Astrocyte (in vitro differentiated cells and primary cell): ENCODE data around the gene IGSF22. TPM values are rescaled to one million over a fixed set of nuclear protein-coding genes. Genes with fewer than 3 reads are reported as not detected.

ENCODE experiments used
- DNase-seq: peaks from one replicate; pipeline ENCODE4 v3.0.0-alpha.2; 2010; ENCODE audit warnings: low read depth
- FAIRE-seq: peaks from 2 replicates; lab custom pipeline; 2011; peaks lifted over from hg19 to GRCh38; lab: Jason Lieb, UNC
- H2AFZ ChIP-seq: 2 replicates; pipeline ENCODE4 v1.6.0; 2012; ENCODE audit warnings: low read depth, low read length, inconsistent platforms
- H3K27ac ChIP-seq: 2 replicates; pipeline ENCODE4 v1.5.1; 2011; ENCODE audit warnings: low read depth, low read length, inconsistent platforms
- H3K27me3 ChIP-seq: 2 replicates; pipeline ENCODE4 v1.6.0; 2011; ENCODE audit warnings: low read length, inconsistent platforms; ENCODE audit not compliant: insufficient read depth
- H3K36me3 ChIP-seq: 2 replicates; pipeline ENCODE4 v1.5.1; 2011; ENCODE audit warnings: low read length, inconsistent platforms; ENCODE audit not compliant: insufficient read depth
- H3K4me1 ChIP-seq: 2 replicates; pipeline ENCODE4 v1.5.1; 2011; ENCODE audit warnings: low read length, inconsistent platforms; ENCODE audit not compliant: insufficient read depth
- H3K4me2 ChIP-seq: 2 replicates; pipeline ENCODE4 v1.6.0; 2012; ENCODE audit warnings: low read length, inconsistent platforms
- H3K4me3 ChIP-seq: 2 replicates; pipeline ENCODE4 v1.5.1; 2011; ENCODE audit warnings: low read depth, mild to moderate bottlenecking, low read length, inconsistent platforms; ENCODE audit not compliant: insufficient read depth
- H3K79me2 ChIP-seq: 2 replicates; pipeline ENCODE4 v1.6.0; 2012; ENCODE audit warnings: mild to moderate bottlenecking, low read length, inconsistent platforms; ENCODE audit not compliant: insufficient read depth
- H3K9ac ChIP-seq: 2 replicates; pipeline ENCODE4 v1.6.0; 2012; ENCODE audit warnings: mild to moderate bottlenecking, low read length, inconsistent platforms
- H3K9me3 ChIP-seq: 2 replicates; pipeline ENCODE4 v1.5.1; 2012; ENCODE audit warnings: low read depth, mild to moderate bottlenecking, low read length, inconsistent platforms; ENCODE audit not compliant: insufficient read depth
- H4K20me1 ChIP-seq: 2 replicates; pipeline ENCODE4 v1.6.0; 2012; ENCODE audit warnings: low read length, inconsistent platforms; ENCODE audit not compliant: insufficient read depth
- H3K27ac Mint-ChIP-seq: one replicate; pipeline ENCODE4 v1.8.0; 2021; ENCODE audit warnings: mild to moderate bottlenecking, mixed read lengths; ENCODE audit not compliant: unreplicated experiment
- H3K27me3 Mint-ChIP-seq: one replicate; pipeline ENCODE4 v1.8.0; 2021; ENCODE audit warnings: low read depth, mixed read lengths; ENCODE audit not compliant: unreplicated experiment
- H3K36me3 Mint-ChIP-seq: one replicate; pipeline ENCODE4 v1.8.0; 2021; ENCODE audit warnings: low read depth, mixed read lengths; ENCODE audit not compliant: unreplicated experiment
- H3K4me1 Mint-ChIP-seq: one replicate; pipeline ENCODE4 v1.8.0; 2021; ENCODE audit warnings: low read depth, mixed read lengths; ENCODE audit not compliant: unreplicated experiment
- H3K4me3 Mint-ChIP-seq: one replicate; pipeline ENCODE4 v1.8.0; 2021; ENCODE audit warnings: mild to moderate bottlenecking, moderate library complexity, mixed read lengths; ENCODE audit not compliant: unreplicated experiment
- H3K9me3 Mint-ChIP-seq: one replicate; pipeline ENCODE4 v1.8.0; 2021; ENCODE audit warnings: mild to moderate bottlenecking, mixed read lengths; ENCODE audit not compliant: unreplicated experiment
- EZH2 ChIP-seq: IDR thresholded peaks from 2 replicates; pipeline ENCODE4 v1.6.1; 2012; ENCODE audit warnings: mild to moderate bottlenecking, low read length, inconsistent platforms; ENCODE audit not compliant: insufficient read depth
- total RNA-seq: library from RNA; stranded (reverse); gene quantifications from 2 replicates; pipeline ENCODE4 v1.2.1, GENCODE V29; 2021
- TF ChIP-seq, protein P1 (sequence below): IDR thresholded peaks from 2 replicates; pipeline ENCODE4 v1.5.1; 2011; ENCODE audit warnings: low read depth, mild to moderate bottlenecking, inconsistent platforms, low read length, moderate library complexity; ENCODE audit not compliant: insufficient read depth

The IGSF22 gene
- total RNA-seq, 1 donor from 2014 or later = 0.05 TPM

GRCh38 chr11:18671246-18671645 is 54.7 kb downstream of the IGSF22 start:
- H3K4me3 Mint-ChIP-seq = no peak overlapping the region
- FAIRE-seq (no peak), DNase-seq (no peak)
- H3K9ac ChIP-seq = no peak overlapping the region
- H3K9me3 ChIP-seq = no peaks in the 10 kb centered on the region
- no peak overlapping the region for H3K4me3 ChIP-seq
- H3K4me2 ChIP-seq = no peak overlapping the region
- H4K20me1 ChIP-seq = no peaks in the 10 kb centered on the region
- H3K79me2 ChIP-seq = no peaks in the 10 kb centered on the region
- no peaks in the 10 kb centered on the region for H3K27me3 Mint-ChIP-seq
- no peak for TF ChIP-seq EZH2
- TF ChIP-seq, protein P1, sequence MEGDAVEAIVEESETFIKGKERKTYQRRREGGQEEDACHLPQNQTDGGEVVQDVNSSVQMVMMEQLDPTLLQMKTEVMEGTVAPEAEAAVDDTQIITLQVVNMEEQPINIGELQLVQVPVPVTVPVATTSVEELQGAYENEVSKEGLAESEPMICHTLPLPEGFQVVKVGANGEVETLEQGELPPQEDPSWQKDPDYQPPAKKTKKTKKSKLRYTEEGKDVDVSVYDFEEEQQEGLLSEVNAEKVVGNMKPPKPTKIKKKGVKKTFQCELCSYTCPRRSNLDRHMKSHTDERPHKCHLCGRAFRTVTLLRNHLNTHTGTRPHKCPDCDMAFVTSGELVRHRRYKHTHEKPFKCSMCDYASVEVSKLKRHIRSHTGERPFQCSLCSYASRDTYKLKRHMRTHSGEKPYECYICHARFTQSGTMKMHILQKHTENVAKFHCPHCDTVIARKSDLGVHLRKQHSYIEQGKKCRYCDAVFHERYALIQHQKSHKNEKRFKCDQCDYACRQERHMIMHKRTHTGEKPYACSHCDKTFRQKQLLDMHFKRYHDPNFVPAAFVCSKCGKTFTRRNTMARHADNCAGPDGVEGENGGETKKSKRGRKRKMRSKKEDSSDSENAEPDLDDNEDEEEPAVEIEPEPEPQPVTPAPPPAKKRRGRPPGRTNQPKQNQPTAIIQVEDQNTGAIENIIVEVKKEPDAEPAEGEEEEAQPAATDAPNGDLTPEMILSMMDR = no peak
- no peak overlapping the region for H2AFZ ChIP-seq
- no peak overlapping the region for H3K27ac ChIP-seq
- no peaks in the 10 kb centered on the region for H3K27me3 ChIP-seq
- H3K4me1 ChIP-seq = no peaks in the 10 kb centered on the region
- H3K36me3 ChIP-seq = no peaks in the 10 kb centered on the region
- peaks cover 2% of the 10 kb centered on the region for H3K9me3 Mint-ChIP-seq
- H3K4me1 Mint-ChIP-seq = peaks cover 19% of the 10 kb centered on the region
- H3K27ac Mint-ChIP-seq = no peak overlapping the region
- H3K36me3 Mint-ChIP-seq = no peaks in the 10 kb centered on the region

GRCh38 chr11:18669711-18670110 is 56.3 kb downstream of the IGSF22 start:
- no peaks in the 10 kb centered on the region for H3K4me1 ChIP-seq
- Mint-ChIP-seq H3K4me3 (no peak overlapping the region), H3K36me3 (no peaks in the 10 kb centered on the region), H3K27ac (no peak overlapping the region), H3K9me3 (peaks cover 2% of the 10 kb centered on the region), H3K27me3 (no peaks in the 10 kb centered on the region), H3K4me1 (peaks cover 19% of the 10 kb centered on the region)
- H3K9ac ChIP-seq = no peak overlapping the region
- H2AFZ ChIP-seq = no peak overlapping the region
- no peak overlapping the region for H3K4me2 ChIP-seq
- no peak overlapping the region for H3K27ac ChIP-seq
- TF ChIP-seq, protein P1 = no peak
- no peak for TF ChIP-seq EZH2
- no peaks in the 10 kb centered on the region for H3K79me2 ChIP-seq
- H3K27me3 ChIP-seq = peaks cover 2% of the 10 kb centered on the region
- no peaks in the 10 kb centered on the region for H3K36me3 ChIP-seq
- no peak for FAIRE-seq
- H3K4me3 ChIP-seq = no peak overlapping the region
- no peak for DNase-seq
- H4K20me1 ChIP-seq = no peaks in the 10 kb centered on the region
- no peaks in the 10 kb centered on the region for H3K9me3 ChIP-seq

- H3K36me3 ChIP-seq = no peaks in the 10 kb centered on the region
- FAIRE-seq (no peak), DNase-seq (no peak)
- H3K36me3 Mint-ChIP-seq = no peaks in the 10 kb centered on the region
- peaks cover 2% of the 10 kb centered on the region for H3K9me3 Mint-ChIP-seq
- H3K79me2 ChIP-seq = no peaks in the 10 kb centered on the region
- H3K4me2 ChIP-seq = no peak overlapping the region
- no peak overlapping the region for H3K27ac ChIP-seq
- H3K4me1 Mint-ChIP-seq = peaks cover 19% of the 10 kb centered on the region
- H3K27me3 Mint-ChIP-seq = no peaks in the 10 kb centered on the region
- no peaks in the 10 kb centered on the region for H3K4me1 ChIP-seq
- H3K9me3 ChIP-seq = no peaks in the 10 kb centered on the region
- no peak overlapping the region for H3K4me3 Mint-ChIP-seq
- H3K27me3 ChIP-seq = peaks cover 2% of the 10 kb centered on the region
- H3K4me3 ChIP-seq = no peak overlapping the region
- no peak for TF ChIP-seq EZH2
- TF ChIP-seq, protein P1 = no peak
- no peak overlapping the region for H3K9ac ChIP-seq
- peak overlapping the region; percentile 5 for H3K27ac Mint-ChIP-seq
- no peaks in the 10 kb centered on the region for H4K20me1 ChIP-seq
- no peak overlapping the region for H2AFZ ChIP-seq
Observed at GRCh38 chr11:18669219-18669596, 56.8 kb downstream of the IGSF22 start.
